22Rv1 (cell line): Measurements from ENCODE around the gene TMEM165.

Experiments
- ZFX ChIP-seq: fragments of 450-650 bp; IDR thresholded peaks from 2 replicates; pipeline ENCODE4 v1.6.1; 2017; ENCODE audit warnings: antibody characterized with exemption, borderline replicate concordance
- TF ChIP-seq, protein P1 (sequence below): fragments of 450-650 bp; IDR thresholded peaks from 2 replicates; pipeline ENCODE4 v1.5.1; 2017; ENCODE audit warnings: mild to moderate bottlenecking

DNA sequence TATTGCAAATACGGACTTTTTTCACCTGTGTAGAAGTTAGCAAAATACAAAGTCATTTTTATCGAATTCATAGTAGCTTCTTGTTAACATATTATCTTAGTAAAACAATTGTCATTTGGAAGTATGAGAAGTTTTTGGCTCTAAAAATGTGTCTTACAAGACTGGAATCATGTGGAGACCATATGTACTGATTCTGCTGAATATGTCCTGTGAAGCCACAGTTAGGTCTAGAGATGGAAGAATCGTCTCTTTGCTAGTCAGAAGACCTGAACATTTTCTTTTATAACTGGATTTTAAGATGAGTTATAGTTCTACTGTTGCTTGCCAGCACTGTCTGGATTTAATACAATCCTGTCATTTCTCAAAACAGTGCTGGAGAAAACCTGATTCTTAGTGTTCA lies 29.0 kb downstream of the TMEM165 start:
- TF ChIP-seq, protein P1, sequence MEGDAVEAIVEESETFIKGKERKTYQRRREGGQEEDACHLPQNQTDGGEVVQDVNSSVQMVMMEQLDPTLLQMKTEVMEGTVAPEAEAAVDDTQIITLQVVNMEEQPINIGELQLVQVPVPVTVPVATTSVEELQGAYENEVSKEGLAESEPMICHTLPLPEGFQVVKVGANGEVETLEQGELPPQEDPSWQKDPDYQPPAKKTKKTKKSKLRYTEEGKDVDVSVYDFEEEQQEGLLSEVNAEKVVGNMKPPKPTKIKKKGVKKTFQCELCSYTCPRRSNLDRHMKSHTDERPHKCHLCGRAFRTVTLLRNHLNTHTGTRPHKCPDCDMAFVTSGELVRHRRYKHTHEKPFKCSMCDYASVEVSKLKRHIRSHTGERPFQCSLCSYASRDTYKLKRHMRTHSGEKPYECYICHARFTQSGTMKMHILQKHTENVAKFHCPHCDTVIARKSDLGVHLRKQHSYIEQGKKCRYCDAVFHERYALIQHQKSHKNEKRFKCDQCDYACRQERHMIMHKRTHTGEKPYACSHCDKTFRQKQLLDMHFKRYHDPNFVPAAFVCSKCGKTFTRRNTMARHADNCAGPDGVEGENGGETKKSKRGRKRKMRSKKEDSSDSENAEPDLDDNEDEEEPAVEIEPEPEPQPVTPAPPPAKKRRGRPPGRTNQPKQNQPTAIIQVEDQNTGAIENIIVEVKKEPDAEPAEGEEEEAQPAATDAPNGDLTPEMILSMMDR = no peak
- TF ChIP-seq ZFX = no peak
